OCI-LY1 (cell line): ENCODE data around the gene HIF1AN.

Experiments used
- H2AFZ ChIP-seq: fragments of 200-600 bp; sonication (generic), shearing (Covaris generic); 2 replicates; pipeline ENCODE4 v1.6.0; 2014; ENCODE audit warnings: antibody characterized with exemption, mild to moderate bottlenecking, low read length
- H3F3A ChIP-seq: fragments of 200-600 bp; sonication (generic), shearing (Covaris generic); 2 replicates; pipeline ENCODE4 v1.6.0; 2014; ENCODE audit warnings: mild to moderate bottlenecking, antibody characterized with exemption, low read length, moderate library complexity; ENCODE audit not compliant: insufficient read depth
- H3K27ac ChIP-seq: fragments of 200-600 bp; sonication (generic); 2 replicates; pipeline ENCODE4 v1.5.1; 2014; ENCODE audit warnings: low read length, mixed run types, mild to moderate bottlenecking, low read depth; ENCODE audit not compliant: poor library complexity, severe bottlenecking
- H3K27me3 ChIP-seq: fragments of 200-600 bp; sonication (generic); 2 replicates; pipeline ENCODE4 v1.6.0; 2014; ENCODE audit warnings: antibody characterized with exemption, mild to moderate bottlenecking, low read length, moderate library complexity; ENCODE audit not compliant: insufficient read depth
- H3K36me3 ChIP-seq: fragments of 200-600 bp; sonication (generic); 2 replicates; pipeline ENCODE4 v1.6.1; 2014; ENCODE audit warnings: mild to moderate bottlenecking, antibody characterized with exemption, low read length, moderate library complexity, mixed read lengths; ENCODE audit not compliant: insufficient read depth
- H3K4me1 ChIP-seq: fragments of 200-600 bp; sonication (generic); 2 replicates; pipeline ENCODE4 v1.5.1; 2014; ENCODE audit warnings: mild to moderate bottlenecking, low read length, moderate library complexity; ENCODE audit not compliant: insufficient read depth, severe bottlenecking
- H3K4me2 ChIP-seq: fragments of 200-600 bp; sonication (generic), shearing (Covaris generic); 2 replicates; pipeline ENCODE4 v1.6.1; 2014; ENCODE audit warnings: low read length
- H3K4me3 ChIP-seq: fragments of 200-600 bp; sonication (generic); 2 replicates; pipeline ENCODE4 v1.5.1; 2014; ENCODE audit warnings: low read length, low read depth, mild to moderate bottlenecking, mixed read lengths; ENCODE audit not compliant: poor library complexity, severe bottlenecking
- H3K79me2 ChIP-seq: fragments of 200-600 bp; shearing (Covaris generic); 2 replicates; pipeline ENCODE4 v1.6.1; 2016; ENCODE audit warnings: mixed run types, low read length, mixed read lengths; ENCODE audit not compliant: insufficient read depth
- H3K9ac ChIP-seq: fragments of 200-600 bp; sonication (generic), shearing (Covaris generic); 2 replicates; pipeline ENCODE4 v1.6.1; 2014; ENCODE audit warnings: mild to moderate bottlenecking, low read length, mixed read lengths
- H3K9me2 ChIP-seq: fragments of 200-600 bp; sonication (generic), shearing (Covaris generic); 2 replicates; pipeline ENCODE4 v1.6.1; 2014; ENCODE audit warnings: low read depth, mild to moderate bottlenecking, low read length, mixed read lengths
- H3K9me3 ChIP-seq: fragments of 200-600 bp; shearing (Covaris generic); 2 replicates; pipeline ENCODE4 v1.6.1; 2014; ENCODE audit warnings: low read length, mixed read lengths
- H4K20me1 ChIP-seq: fragments of 200-600 bp; sonication (generic), shearing (Covaris generic); 2 replicates; pipeline ENCODE4 v1.6.0; 2016; ENCODE audit warnings: mild to moderate bottlenecking, low read length; ENCODE audit not compliant: insufficient read depth
- EZH2 ChIP-seq: fragments of 200-600 bp; sonication (generic), shearing (Covaris generic); IDR thresholded peaks from 2 replicates; pipeline ENCODE4 v1.8.0; 2017; ENCODE audit warnings: borderline replicate concordance, mixed run types, mild to moderate bottlenecking, antibody characterized with exemption, low read length, moderate library complexity, mixed read lengths
- TF ChIP-seq, protein P1 (sequence below): fragments of 200-600 bp; sonication (generic), shearing (Covaris generic); IDR thresholded peaks from 2 replicates; pipeline ENCODE4 v1.5.1; 2017; ENCODE audit warnings: mild to moderate bottlenecking, antibody characterized with exemption, low read length, moderate library complexity, mixed read lengths

HIF1AN gene

DNA sequence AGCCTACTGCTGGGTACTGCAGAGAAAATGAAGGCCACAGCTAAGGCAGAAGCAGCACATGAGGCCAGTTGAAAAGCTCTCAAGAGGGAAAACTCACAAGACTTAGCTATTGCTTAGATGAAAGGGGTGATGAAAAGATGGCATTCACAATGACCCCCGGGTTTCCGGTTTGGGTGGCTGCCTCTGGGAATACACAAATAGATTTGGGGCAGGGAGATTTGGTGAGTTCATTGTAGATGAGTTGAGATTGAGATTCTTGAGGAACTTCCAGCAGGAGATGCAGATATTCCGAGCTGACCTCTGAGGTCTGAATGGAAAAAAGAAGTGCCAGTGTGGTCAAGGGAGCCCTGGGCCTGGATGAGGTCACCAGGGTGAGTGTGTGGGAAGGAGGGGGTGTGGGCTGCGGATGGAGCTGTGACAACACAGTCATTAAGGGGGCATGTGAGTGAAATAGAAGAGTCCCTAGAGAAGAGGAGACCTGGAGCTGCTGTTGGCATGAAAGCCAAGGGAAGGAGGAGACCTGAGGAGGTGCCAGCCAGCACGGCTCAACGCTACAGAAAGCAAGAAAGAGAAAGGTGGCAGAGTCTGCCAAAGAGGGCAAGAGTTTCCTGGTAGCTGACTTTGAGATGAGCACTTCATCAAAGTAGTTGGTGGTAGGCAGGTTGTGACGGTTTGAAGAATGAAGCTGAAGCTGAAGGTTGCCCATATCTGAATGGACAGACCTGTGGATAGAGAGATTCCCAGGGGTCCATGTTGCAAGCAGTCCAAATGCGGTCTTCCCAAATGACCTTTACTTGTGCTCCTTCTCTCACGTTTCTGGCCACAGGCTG, 43.7 kb downstream of the HIF1AN start:
- Histone ChIP-seq H3K36me3 (no peaks in the 10 kb centered on the region), H3K9me3 (no peaks in the 10 kb centered on the region), H3F3A (no peaks in the 10 kb centered on the region), H3K4me2 (no peak overlapping the region), H3K9me2 (no peaks in the 10 kb centered on the region), H3K9ac (no peak overlapping the region), H3K27me3 (no peaks in the 10 kb centered on the region), H3K4me1 (no peaks in the 10 kb centered on the region), H3K27ac (no peak overlapping the region), H2AFZ (no peak overlapping the region), H3K79me2 (no peaks in the 10 kb centered on the region), H4K20me1 (no peaks in the 10 kb centered on the region), H3K4me3 (no peak overlapping the region)
- TF ChIP-seq EZH2 = no peak
- TF ChIP-seq, protein P1, sequence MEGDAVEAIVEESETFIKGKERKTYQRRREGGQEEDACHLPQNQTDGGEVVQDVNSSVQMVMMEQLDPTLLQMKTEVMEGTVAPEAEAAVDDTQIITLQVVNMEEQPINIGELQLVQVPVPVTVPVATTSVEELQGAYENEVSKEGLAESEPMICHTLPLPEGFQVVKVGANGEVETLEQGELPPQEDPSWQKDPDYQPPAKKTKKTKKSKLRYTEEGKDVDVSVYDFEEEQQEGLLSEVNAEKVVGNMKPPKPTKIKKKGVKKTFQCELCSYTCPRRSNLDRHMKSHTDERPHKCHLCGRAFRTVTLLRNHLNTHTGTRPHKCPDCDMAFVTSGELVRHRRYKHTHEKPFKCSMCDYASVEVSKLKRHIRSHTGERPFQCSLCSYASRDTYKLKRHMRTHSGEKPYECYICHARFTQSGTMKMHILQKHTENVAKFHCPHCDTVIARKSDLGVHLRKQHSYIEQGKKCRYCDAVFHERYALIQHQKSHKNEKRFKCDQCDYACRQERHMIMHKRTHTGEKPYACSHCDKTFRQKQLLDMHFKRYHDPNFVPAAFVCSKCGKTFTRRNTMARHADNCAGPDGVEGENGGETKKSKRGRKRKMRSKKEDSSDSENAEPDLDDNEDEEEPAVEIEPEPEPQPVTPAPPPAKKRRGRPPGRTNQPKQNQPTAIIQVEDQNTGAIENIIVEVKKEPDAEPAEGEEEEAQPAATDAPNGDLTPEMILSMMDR = no peak

- Histone ChIP-seq H3K9me2 (no peaks in the 10 kb centered on the region), H3K9me3 (no peaks in the 10 kb centered on the region), H3K4me1 (no peaks in the 10 kb centered on the region), H3K79me2 (no peaks in the 10 kb centered on the region), H2AFZ (no peak overlapping the region), H3K27me3 (no peaks in the 10 kb centered on the region), H4K20me1 (no peaks in the 10 kb centered on the region), H3K4me2 (no peak overlapping the region), H3K9ac (no peak overlapping the region), H3K4me3 (no peak overlapping the region), H3K36me3 (no peaks in the 10 kb centered on the region), H3K27ac (no peak overlapping the region), H3F3A (no peaks in the 10 kb centered on the region)
- no peak for TF ChIP-seq EZH2
- TF ChIP-seq, protein P1 = no peak
Observed at GRCh38 chr10:100586959-100587358, 51.2 kb downstream of the HIF1AN start.

DNA sequence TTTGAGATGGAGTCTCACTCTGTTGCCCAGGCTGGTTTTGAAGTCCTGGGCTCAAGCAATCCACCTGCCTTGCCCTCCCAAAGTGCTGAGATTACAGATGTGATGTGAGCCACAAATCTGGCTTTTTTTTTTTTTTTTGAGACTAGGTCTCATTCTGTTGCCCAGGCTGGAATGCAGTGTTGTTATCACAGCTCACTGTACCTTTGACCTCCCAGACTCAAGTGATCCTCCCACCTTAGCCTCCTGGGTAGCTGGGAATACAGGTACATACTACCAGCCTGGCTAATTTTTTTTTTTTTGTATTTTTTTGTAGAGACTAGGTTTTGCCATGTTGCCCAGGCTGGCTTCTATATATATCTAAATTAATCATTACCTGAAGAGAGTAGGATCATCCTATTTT, 62.4 kb downstream of the HIF1AN start:
- no peaks in the 10 kb centered on the region for H3K4me1 ChIP-seq
- no peaks in the 10 kb centered on the region for H3K36me3 ChIP-seq
- no peaks in the 10 kb centered on the region for H3K27me3 ChIP-seq
- H3K79me2 ChIP-seq = no peaks in the 10 kb centered on the region
- H3K4me2 ChIP-seq = no peak overlapping the region
- no peaks in the 10 kb centered on the region for H4K20me1 ChIP-seq
- no peak overlapping the region for H2AFZ ChIP-seq
- no peaks in the 10 kb centered on the region for H3K9me3 ChIP-seq
- H3K27ac ChIP-seq = no peak overlapping the region
- TF ChIP-seq, protein P1 = no peak
- no peak for TF ChIP-seq EZH2
- H3K9ac ChIP-seq = no peak overlapping the region
- H3K9me2 ChIP-seq = no peaks in the 10 kb centered on the region
- H3K4me3 ChIP-seq = no peak overlapping the region
- no peaks in the 10 kb centered on the region for H3F3A ChIP-seq
